ENCODE data around the gene TUBB6.

TUBB6 gene

GRCh38 chr18:12264864-12265263 is 43.2 kb upstream of the TUBB6 start:
- DNase-seq (ENCODE audit: low read depth in 1 of 2, low spot score in 1 of 2), result no peak
- no peak overlapping the region for H3K27ac ChIP-seq (replicated peaks)
- TF ChIP-seq CTCF (IDR thresholded peaks at IDR 0.05; ENCODE audit: insufficient read depth, low read length), result no peak
- TF ChIP-seq SPI1 (IDR thresholded peaks at IDR 0.05; ENCODE audit: borderline replicate concordance, low read depth), result no peak
- TF ChIP-seq GABPA (IDR thresholded peaks at IDR 0.05; ENCODE audit: low read depth), result no peak
- no peak for TF ChIP-seq REST (IDR thresholded peaks at IDR 0.05; ENCODE audit: insufficient replicate concordance, low read depth)
- TF ChIP-seq POLR2AphosphoS5 (IDR thresholded peaks at IDR 0.05; ENCODE audit: low read depth), result no peak
- peaks cover 26% of the 10 kb centered on the region for H3K27me3 ChIP-seq (ENCODE audit: insufficient read depth, poor library complexity, severe bottlenecking)
- H3K4me3 ChIP-seq (replicated peaks; ENCODE audit: insufficient read depth, low read length), result no peak overlapping the region

- Histone ChIP-seq H3K27me3 (ENCODE audit: insufficient read depth, poor library complexity, severe bottlenecking) (peaks cover 7% of the 10 kb centered on the region), H3K27ac (replicated peaks) (no peak overlapping the region), H3K4me3 (replicated peaks; ENCODE audit: insufficient read depth, low read length) (peak overlapping the region; percentile 47)
- peak; percentile 39 to 69 for DNase-seq (ENCODE audit: low read depth in 1 of 2, low spot score in 1 of 2)
- TF ChIP-seq CTCF (IDR thresholded peaks at IDR 0.05; ENCODE audit: insufficient read depth, low read length), result peak; percentile 33
- TF ChIP-seq SPI1 (IDR thresholded peaks at IDR 0.05; ENCODE audit: borderline replicate concordance, low read depth), result no peak
Measured at GRCh38 chr18:12271376-12272235, 36.4 kb upstream of the TUBB6 start.

GRCh38 chr18:12274793-12275192 is 33.2 kb upstream of the TUBB6 start:
- DNase-seq (ENCODE audit: low read depth in 1 of 2, low spot score in 1 of 2), result no peak
- Histone ChIP-seq H3K4me3 (replicated peaks; ENCODE audit: insufficient read depth, low read length) (no peak overlapping the region), H3K27ac (replicated peaks) (no peak overlapping the region), H3K27me3 (ENCODE audit: insufficient read depth, poor library complexity, severe bottlenecking) (peaks cover under 1% of the 10 kb centered on the region)
- TF ChIP-seq GABPA (IDR thresholded peaks at IDR 0.05; ENCODE audit: low read depth) (no peak), REST (IDR thresholded peaks at IDR 0.05; ENCODE audit: insufficient replicate concordance, low read depth) (no peak), POLR2AphosphoS5 (IDR thresholded peaks at IDR 0.05; ENCODE audit: low read depth) (no peak), CTCF (IDR thresholded peaks at IDR 0.05; ENCODE audit: insufficient read depth, low read length) (no peak)

All from HL-60 (cell line).